OCI-M1 (cell line): ENCODE results near the gene JARID2.
"Not testable (repeated sequence)": the region's sequence is repeated elsewhere in the genome, so short reads cannot be mapped to it uniquely, and the experiment has no call there.

Source experiments
- DNase-seq: peaks from one replicate; lab custom pipeline; 2025; lab: John Stamatoyannopoulos, UW

JARID2 gene

DNA sequence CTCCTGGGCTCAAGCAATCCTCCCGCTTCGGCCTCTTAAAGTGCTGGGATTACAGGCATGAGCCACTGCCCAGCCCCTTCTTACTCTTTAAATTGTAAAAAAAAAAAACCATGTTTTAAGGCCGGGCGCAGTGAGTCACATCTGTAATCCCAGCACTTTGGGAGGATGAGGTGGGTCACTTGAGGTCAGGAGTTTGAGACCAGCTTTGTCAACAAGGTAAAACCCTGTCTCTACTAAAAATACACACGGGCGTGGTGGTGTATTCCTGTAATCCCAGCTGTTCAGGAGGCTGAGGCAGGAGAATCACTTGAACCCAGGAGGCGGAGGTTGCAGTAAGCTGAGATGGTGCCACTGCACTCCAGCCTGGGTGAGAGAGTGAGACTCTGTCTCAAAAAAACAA lies 43.6 kb downstream of the JARID2 start:
- not testable (repeated sequence) for DNase-seq

DNA sequence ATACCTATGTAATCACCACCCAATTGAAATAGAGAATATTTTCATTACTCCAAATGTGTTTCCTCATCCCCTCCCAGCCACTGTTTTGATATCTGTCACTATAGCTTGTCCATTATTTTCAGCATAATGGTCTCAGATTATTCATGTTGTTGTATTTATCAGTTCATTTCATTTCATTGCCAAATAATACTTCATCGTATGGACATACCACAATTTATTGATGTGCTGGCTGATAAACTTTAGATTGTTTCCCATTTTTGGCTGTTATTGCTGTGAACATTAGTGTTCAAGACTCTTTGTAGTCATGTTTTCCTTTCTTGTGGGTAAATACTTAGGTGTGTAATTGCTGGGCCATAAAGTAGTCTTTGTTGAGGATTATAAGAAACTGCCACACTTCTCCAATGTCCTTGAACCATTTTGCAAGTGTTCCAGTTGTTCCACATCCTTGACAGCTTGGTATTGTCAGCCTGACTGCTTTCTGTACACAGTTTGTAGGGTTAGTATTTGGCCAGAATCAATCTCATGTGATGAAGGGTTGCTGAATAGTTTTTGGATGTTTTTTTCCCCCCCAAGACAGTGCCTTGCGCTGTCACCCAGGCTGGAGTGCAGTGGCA lies 44.3 kb downstream of the JARID2 start:
- no peak for DNase-seq

DNA sequence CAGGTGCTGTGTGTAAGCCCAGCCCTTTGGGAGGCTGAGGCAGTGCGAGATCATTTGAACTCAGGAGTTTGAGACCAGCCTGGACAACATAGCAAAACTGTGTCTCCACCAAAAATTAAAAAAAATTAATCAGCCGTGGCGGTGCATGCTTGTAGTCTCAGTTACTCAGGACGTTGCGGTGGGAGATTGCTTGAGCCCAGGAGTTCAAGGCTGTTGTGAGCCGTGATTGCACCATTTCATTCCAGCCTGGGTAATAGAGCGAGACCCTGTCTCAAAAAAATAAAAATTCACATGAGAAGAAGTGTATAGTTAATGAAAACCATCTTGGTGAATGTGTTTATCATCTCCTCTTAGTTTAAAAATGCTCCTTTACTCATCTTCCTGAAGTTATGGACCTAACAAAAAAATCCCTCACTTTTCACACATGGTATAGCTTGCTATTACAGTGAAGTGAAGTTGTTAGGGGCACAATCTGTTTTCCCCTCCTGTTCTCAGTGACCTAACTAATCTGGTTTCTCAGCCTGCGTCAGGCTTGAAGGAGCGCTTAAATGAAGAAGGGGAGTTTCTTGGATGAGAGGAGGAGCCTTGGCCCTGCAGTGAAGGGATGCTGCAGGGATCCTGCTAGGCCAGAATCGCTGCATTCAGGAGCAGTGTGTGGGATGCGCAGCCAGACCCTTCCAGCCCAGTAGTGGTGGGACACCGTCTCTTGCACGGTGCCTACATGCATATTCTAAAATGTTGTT lies 45.3 kb downstream of the JARID2 start:
- DNase-seq: no peak

DNA sequence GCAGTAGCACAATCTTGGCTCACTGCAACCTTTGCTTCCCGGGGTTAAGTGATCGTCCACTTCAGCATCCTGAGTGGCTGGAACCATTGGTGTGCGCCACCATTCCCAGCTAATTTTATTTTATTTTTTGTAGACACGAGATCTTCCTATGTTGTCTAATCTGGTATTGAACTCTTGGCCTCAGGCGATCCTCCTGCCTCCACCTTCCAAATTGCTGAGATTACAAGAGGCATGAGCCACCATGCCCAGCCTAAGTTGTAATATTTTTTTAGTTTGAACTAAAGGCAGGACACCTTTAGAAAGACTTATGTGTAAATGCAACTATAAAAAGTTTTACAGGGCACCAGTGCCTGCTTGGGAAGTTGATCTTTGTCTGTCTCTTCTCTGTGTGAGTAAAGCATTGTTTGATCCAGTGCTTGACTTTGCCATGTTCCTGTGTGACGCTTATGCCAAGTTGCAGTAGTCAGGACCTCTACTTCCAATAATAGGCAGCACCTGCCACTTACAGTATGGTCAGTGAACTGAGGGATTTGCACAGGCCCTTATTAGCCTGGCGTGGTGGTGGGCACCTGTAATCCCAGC lies 46.9 kb downstream of the JARID2 start:
- DNase-seq: no peak

DNA sequence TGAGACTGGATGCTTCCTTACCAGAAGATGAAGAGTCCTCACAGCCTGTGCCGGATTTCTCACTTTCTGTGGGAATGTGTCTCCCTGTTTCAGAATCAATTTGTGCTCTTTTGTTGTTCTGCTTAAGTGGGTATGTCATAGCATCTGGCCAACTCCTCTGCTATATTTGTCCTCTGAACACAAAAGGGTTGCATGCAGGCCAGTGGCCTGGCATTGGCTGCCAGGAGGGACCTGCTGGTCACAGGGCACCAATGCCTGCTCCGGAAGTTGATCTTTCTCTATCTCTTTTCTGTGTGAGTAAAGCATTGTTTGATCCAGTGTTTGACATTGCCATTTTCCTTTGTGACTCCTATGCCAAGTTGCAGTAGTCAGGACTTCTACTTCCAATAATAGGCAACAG lies 47.8 kb downstream of the JARID2 start:
- DNase-seq: no peak

DNA sequence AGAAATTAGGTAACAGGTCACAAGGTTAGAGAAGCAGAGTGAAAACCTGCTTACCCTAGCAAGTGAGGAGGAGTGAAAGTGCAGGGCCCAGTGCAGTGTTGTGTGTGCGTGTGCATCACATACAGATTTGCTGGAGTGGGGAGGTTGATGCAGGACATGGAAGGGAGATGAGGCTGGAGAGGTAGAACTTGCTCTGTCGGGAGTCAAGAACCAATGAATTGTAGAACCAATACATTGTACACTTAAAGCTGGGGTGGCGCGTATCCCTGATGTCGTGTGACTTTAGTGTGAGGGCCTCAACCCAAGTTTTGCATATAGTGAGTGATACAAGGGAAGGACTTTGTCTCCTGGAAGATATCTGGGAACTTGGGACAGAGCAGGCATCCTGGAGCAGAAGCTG lies 48.6 kb downstream of the JARID2 start:
- DNase-seq: no peak

DNA sequence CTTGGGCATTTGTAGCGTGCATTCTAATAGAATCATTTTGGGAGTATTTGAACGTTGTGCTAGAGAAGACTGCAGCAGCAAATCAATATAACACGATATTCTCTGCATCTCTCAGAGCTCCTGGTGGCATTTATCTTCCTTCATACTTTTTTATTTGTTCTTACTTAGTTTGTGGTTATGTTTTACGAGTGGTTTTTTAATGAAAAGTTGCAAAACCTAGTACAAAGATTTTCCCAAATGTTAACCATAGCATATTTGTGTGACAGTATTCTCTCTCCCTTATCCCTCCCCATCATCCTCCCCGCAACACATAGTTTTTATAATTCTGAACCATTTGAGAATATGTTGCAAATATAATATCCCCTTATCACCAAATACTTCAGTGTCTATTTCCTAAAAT lies 50.4 kb downstream of the JARID2 start:
- no peak for DNase-seq

DNA sequence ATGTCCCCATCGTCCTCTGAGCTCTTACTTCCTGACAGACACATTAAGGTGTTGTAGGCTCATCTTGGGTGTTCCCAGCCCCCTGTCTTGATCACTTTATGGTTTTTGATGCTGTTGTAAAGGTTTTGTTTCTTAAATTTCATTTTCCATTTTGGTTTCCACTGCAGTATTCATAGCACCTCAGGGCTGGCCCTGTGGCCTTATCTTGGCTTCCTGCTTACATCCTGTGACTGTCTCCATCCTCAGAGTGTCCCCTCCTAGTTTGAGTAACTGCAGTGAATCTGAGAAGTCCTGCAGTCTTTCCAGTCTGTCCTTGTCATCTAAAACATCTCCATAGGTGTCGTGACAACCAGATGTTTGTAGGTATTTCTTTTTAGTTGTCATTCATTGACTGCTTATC lies 50.9 kb downstream of the JARID2 start:
- peak; percentile 39 for DNase-seq

DNA sequence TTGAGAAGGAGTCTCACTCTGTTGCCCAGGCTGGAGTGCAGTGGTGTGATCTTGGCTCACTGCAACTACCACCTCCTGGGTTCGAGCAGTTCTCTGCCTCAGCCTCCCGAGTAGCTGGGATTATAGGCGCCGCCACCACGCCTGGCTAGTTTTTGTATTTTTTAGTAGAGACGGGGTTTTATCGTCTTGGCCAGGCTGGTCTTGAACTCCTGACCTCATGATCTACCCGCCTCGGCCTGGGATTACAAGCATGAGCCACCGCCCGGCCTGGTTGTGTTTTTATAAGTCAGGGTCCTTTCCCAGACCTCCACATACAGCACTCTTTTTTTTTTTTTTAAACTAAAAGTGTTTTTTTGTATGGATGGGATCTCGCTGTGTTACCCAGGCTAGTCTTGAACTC lies 51.3 kb downstream of the JARID2 start:
- DNase-seq: not testable (repeated sequence)

DNA sequence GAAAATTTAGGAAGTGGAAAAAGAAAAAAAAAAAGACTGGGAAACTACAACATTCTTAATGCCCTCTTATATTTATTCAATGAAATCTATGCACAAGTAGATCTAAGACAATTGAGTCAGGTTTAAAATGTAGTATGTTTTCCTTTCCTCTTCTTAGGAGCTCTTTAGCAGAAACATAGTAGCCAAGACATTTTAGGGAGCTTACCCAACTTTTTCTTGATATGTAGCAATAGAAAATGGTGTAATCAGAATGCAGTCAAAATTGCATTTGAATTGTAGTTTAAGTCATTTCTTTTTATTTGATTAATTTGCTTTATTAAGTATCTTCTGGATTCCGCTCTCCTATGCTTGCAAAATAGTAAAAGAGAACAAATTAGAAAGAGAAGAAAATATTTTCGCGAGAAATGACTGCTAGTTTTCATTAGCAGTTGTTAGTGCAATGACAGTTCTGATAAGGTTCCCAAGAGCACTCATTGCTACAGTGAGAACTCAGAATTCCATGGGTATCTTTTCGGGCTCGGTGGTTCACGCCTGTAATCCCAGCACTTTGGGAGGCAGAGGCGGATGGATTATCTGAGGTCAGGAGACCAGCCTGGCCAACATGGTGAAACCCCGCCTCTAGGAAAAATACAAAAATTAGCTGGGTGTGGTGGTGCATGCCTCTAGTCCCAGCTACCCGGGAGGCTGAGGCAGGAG lies 52.2 kb downstream of the JARID2 start:
- peak; percentile 40 for DNase-seq

DNA sequence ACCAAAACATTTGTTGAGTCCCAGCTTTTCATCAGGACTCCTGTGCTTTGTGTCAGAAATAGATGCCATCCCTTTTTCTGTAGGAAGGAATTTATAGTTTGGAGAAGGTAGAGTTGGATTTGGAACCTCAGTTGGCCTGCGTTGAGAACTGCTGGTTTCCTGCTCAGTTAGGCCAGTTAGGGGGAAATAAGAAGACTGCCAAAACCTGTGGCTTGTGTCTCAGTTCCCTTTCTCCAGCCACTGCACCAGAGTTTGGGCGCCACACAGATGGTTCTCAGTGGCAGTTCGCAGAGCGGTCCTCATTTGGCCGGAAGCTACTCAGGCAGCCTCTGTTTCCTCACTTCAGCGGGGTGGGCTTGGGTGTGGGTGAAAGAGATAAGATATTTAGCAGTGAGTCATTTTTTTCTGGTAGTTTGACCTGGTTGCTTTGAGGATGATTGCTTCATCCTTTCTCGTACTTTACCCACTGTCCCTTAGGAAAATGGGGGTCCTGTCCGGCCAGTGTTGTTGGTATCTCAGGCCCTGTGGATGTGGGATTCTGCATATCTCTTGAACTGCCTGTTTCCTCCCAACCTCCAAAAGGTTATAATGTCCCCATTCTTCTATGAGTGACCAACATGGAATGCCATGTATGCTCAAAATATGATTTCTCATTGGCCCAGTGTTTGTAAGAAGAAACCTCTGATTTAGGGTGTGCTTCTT lies 53.7 kb downstream of the JARID2 start:
- DNase-seq: peak; percentile 97

DNA sequence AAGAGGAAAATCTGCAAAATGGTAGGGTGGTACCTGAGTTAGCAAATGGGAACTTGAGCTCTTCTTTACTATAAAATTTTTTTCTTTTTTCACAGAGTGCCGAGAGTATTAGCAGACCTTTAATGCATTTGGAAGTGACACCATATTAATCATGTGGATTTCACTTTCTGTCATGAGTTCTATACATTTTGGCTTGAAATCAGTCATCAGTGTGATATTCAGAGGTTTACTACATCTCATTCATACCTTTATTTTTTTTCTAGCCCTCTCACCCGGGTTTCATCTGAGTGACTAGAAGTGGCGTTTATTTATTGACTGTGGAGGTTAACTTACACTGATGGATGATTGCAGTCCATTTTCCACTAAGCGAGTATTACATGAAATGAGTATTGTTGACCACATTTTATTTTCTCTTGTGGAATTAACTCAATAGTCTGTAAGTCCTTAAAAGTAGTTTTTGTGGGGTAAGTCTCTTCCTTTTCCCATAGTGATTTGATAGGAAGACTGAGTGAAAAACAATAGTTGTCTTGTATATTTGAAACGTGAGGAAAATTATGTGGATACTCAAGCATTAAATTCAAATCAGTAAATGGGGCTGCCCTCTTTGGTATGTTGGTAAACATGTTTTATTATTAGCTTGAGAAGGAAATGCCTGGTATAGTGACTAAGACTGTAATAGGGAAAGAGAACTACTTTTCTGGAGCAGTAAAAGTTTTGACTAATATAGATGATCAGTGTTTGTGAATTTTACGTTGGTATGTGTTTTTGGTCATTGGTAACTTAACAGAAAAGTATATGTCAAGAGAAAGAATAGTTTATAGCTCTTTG lies 55.5 kb downstream of the JARID2 start:
- no peak for DNase-seq

DNA sequence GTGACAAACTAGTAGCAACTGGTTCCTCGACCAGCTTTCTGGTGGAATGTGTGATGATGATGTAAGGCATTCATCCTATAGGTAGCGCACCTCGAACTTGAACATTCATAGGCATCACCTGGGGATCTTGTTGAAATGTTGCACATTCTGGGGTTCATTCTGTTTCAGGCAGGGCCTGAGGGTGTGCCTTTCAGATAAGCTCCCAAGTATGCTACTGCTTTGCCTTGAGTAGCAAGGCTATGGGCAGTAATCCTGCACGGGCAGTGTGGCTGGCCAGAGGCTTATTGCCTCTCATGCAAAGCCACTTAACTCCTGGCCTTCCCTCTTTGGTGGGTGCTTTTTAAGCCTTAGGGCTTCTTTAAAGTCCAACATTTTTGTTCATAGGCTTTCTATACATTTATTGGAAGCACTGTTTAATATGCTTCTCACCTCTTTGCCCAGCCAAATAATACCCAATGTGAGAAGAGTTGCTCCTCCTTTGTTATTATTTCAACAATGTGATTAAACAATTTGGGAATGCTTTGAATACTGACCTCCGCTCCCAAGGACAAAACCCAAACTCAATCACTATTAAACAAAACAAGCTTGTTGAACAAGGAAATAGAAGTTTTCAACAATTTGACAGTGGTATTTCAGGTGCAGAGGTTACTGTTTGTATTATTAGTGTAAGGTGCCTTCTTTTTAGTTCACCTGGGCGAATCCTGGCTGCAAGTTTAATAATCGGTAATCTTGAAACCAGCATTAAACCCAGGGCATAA lies 57.5 kb downstream of the JARID2 start:
- DNase-seq: peak; percentile 40

DNA sequence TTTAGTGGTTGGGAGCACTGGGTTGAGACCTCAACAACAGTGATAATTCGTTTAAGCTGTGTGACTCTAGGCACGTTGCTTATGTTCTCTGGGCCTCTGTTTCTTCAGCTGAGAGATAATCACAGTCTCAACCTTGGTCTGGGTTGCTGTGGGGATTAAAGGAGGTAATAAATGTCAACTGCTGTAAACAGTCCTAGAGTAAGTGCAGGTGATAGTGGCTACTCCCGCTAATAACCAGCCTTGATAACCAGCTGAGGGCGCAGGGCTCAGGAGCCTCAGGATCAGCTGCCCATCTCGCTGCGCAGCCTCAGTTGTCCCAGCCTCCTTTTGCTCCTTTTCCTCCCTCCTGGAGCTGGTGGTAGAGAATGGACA lies 58.0 kb downstream of the JARID2 start:
- no peak for DNase-seq

DNA sequence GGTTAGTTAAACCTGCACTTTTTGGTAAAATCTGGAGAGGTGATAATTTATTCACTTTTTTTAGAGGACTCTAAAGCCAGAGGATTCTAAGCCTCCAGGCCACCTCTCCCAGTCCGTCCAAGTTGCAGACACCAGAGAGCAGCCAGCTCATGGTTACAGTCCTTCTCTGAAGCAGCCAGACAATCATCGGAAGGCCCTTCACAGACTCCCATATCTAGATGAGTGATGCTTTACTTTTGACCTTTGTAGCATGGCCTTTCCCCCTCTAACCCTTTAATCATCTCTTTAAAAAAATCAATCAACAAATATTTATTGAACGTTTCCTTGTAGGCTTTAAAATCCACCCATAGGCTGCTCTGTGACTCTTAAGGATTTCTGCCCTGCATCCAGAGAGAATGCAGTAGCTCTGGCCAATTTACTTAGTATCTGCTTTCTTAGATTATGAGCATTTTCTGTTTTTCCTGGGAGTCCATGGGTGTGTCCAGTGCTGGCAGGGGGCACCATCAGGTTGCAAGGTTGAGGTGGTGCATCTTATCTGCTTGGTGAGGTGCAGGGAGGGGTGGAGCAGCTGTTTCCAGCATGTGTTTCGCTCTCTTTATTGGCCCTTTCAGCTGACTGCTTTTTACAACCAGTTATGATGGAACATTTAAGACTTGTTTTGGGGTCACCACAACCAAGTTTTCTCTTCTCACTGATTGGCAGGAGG lies 58.6 kb downstream of the JARID2 start:
- DNase-seq: no peak

DNA sequence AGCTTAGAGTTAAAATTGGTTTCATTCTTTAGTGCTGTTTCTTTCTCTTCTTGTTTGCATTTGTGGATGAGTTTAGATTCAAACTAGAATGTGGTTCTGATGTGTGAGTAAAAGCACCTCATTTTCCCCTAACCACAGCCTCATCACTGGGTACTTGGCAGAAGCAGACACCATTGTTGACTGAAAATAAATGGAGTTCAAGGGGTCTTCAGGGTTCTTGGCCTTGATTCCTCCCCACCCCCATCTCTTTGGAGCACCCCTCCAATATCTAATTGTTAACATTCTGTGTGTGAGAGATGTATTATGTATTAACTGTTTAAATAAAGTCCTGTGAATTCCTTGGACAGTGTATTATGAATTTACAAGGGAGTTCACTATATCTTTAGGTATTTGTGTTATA lies 59.6 kb downstream of the JARID2 start:
- DNase-seq: no peak

DNA sequence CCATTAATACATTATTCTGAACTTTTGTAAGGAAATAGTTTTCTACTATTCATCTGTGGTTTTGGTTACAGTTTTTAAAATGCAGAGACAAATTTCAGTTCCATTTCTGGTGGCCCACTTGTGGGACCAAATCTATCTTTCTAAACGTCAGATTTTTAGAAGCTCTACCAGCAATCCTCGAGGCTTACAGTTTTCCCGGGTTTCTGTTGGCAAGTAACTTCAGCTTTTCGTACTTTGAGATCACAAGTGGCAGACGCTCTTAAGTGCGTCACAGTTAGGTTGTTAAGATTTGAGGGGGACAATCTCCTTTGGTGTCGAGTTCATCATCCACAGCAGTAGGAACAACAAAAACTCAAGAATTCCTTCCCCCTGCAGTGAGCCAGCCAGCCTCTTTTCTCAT lies 60.0 kb downstream of the JARID2 start:
- no peak for DNase-seq

DNA sequence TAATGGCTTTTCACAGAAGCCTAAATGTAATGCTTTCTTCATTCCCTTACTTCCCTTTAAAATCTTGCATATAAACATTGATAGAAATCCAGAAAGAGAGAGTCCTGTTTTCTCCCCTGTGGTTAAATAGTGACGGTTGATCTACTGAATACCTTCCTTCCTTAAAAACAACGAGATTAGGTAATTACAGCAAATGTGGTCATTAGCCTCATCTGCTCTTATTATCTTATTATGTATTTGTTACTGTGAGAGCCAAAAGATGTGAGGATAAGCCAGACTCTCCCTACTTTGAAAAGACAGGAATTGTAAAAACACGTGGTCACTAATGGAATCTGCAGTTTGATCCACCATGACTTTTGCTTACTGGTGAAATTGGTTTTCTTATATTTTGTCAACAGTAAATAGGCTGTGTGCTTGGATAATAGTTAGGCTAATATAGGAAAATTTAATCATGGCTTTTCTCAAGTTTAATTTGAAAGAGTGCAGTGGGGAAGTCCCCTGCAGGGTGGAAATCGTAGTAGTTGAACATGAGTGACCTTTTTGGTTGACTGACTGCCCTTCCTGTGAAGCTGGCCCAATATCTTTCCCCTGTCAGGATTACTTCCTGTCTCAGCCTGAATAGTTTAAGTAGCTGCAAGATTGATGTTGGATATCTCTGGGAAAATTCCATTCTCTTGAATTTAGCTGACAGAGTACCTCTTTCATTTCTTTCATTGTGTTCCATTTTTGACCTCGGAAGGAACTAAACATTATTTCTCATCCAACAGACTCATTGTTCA lies 62.8 kb downstream of the JARID2 start:
- DNase-seq: peak; percentile 53

DNA sequence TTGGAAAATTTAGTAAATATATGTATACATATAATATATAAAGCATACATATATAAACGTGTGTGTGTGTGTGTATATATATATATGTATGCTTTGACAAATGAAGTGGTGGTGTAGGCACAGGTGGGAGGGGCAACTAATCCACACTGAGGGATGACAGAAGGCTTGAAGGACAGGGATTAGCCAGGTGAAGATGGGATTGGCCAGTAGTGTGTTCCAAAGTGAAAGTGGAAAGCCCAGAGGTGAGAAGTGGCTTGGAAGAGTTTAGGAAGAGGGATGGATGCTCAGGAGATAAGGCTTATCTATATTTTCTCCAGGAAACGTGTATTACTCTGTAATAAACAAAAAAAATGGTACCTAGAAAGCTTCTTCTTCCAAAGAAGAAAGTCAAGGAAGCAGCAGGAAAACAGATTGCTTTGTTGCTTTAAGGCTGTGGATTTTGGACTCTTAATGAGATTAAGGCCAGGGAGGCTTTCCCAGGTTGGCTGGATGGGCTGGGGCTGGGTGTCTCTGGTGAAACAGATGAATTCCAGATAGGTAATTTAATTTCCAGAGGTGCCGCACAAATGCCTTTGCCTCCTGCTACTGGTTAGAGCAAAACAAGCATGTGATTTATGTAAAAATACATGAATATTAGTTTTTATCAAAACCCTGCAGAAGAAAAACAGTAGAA lies 63.9 kb downstream of the JARID2 start:
- DNase-seq: no peak
